GM08714 (cell line): ENCODE results near the gene SERPINH1.

ENCODE experiments used
- H3K4me3 ChIP-seq: fragments of 200-500 bp; sonication (Bioruptor generic); 2 replicates; pipeline ENCODE4 v1.5.1; 2014; ENCODE audit warnings: mild to moderate bottlenecking, low read length, inconsistent platforms
- ZNF274 ChIP-seq: IDR thresholded peaks from 2 replicates; pipeline ENCODE4 v1.6.1; 2012; ENCODE audit warnings: mild to moderate bottlenecking, low read depth, low read length

The SERPINH1 gene

DNA sequence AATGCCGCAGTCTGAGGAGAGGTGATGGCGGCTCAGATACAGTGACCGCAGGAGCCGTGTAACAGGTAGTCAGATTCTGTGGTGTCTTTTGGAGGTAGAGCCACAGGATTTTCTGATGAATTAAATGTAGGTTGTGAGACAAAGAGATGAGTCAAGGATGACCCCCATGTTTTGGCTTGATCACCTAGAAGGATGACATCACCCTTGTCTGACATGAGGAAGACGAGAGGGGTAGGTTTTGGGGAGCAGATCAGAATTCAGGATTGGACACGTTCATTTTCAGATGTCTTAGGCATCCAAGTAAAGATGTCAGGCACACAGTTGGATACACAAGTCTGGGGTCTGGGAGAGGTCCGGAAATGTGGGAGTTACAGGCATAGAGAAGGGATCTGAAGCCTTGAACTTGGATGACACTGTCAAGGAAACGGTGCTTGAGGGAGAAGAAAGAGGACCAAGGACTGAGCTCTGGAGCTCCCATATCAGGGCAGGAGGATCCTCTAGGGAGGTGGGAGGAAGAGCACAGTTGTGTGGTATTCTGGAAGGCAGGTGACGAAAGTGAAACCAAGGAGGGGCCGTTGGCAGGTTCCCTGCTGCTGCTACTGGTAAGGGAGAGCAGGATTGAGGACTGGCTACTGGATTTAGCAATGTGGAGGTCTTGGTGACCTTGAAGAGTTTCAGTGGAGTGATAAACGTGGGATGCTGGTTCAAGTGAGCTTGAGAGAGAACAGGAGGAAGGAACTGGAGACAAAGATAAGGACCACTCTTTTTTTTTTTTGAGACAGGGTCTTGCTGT is 23.7 kb upstream of the SERPINH1 start:
- H3K4me3 ChIP-seq, result no peak overlapping the region
- TF ChIP-seq ZNF274, result no peak

- TF ChIP-seq ZNF274, result no peak
Measured at GRCh38 chr11:75539459-75540334, 22.4 kb upstream of the SERPINH1 start.

GRCh38 chr11:75541193-75542087 is 20.6 kb upstream of the SERPINH1 start:
- no peak for TF ChIP-seq ZNF274
- H3K4me3 ChIP-seq, result no peak overlapping the region

More at GRCh38 chr11:75539459-75540334, 22.4 kb upstream of the SERPINH1 start:
- no peak overlapping the region for H3K4me3 ChIP-seq

GRCh38 chr11:75542088-75542438 is 20.0 kb upstream of the SERPINH1 start:
- no peak overlapping the region for H3K4me3 ChIP-seq
- no peak for TF ChIP-seq ZNF274

DNA sequence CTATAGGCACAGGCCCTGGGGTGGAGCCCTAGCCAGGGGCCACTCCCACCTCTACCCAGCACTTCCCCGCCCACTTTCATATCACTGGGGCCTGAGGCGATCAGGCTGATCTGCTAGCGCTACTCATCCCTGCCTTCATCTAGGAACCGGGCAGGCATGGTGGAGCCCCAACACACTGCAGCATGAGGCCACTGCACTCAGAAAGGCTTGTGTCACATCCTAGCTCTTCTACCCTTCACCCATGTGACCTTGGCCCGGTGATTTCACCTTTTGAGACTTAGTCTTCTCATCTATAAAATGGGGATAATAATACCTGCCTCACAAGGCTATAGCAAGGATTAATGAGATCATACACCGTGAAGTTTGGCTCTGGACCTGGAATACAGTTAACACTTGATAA is 18.2 kb upstream of the SERPINH1 start:
- no peak overlapping the region for H3K4me3 ChIP-seq
- TF ChIP-seq ZNF274, result no peak

- H3K4me3 ChIP-seq, result no peak overlapping the region
- no peak for TF ChIP-seq ZNF274
Measured at GRCh38 chr11:75547177-75547576, 14.9 kb upstream of the SERPINH1 start.

- no peak for TF ChIP-seq ZNF274
- H3K4me3 ChIP-seq, result no peak overlapping the region
Measured at GRCh38 chr11:75547617-75548058, 14.4 kb upstream of the SERPINH1 start.

- no peak overlapping the region for H3K4me3 ChIP-seq
- no peak for TF ChIP-seq ZNF274
Measured at GRCh38 chr11:75548595-75549272, 13.3 kb upstream of the SERPINH1 start.

- TF ChIP-seq ZNF274, result no peak
- H3K4me3 ChIP-seq, result no peak overlapping the region
Measured at GRCh38 chr11:75549370-75549958, 12.6 kb upstream of the SERPINH1 start.

DNA sequence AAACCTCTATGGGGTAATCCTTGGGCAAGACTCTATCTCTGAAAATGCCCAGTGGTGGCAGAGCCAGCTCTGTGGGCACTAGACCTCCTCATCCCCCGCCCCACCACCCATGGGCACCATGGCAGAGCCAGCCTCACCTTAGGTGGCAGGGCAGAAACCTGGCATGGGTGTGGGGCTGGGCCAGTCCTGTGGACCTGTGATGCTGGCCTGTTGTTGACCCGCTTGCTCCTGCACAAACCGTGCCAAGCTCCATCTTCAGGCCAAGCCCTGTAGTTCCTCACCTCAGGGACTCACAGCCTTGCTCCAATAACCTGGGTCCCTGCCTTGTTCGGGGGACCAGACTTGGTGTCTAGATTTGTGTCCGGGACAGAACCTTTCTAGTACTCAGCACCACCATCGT is 8.9 kb upstream of the SERPINH1 start:
- no peak for TF ChIP-seq ZNF274
- H3K4me3 ChIP-seq, result no peak overlapping the region

DNA sequence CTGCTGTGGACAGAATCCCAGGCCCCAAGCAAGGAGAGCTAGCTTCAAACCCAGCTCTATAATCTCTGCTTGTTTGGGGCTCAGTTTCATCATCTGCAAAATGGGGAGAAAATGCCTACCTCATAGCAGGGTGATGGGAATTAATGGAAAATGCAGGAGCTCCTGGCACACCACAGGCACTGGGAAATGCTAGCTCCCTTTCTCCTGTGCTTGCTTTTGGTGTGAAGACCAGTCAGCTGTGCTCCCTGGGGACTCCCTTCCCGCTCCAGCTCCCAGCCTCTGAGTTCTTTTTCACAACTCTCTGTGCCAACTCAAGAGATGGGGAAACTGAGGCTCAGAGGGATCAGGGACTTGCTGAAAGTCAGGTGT is 8.2 kb upstream of the SERPINH1 start:
- no peak for TF ChIP-seq ZNF274
- H3K4me3 ChIP-seq, result no peak overlapping the region

DNA sequence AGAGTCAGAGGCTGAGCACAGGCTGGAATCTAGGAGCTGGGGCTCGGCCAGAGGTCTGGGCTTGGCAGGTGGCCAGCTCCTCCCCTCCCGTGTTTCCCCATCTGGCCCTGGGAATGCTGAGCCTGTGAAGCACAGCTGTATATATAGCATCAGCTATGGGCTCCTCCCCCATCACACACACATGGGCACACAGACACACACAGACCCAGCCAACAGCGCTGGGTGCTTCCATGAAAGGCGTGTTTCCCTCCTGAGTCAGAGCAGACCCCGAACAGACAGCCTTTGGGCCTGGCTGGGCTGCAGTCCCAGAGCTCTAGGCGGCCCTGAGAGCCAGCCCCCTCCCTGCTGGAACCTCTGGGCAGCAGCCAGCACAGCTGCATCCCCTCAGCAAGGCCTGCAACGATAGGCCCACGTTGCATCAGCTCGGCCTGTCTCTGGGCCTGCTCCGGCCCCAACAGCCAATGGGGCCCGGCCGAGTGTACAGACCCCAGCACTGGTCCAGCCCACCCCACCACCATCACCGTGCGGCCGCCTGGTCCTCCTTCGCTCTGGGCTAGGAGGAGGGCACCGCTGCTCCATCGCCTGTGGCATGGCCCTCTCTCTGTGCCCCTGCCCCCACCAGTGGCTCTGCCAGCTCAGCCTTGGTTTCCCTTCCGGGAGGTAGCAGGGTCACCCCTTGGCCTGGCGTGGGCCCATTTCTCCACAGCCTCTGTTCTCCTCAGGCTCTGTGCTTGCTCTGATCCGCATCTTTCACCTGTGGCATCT is 7.6 kb upstream of the SERPINH1 start:
- no peak for TF ChIP-seq ZNF274
- no peak overlapping the region for H3K4me3 ChIP-seq
